NCI-H1092 treated with DMSO at 0.1 percent for 48 hours (cell line): ENCODE results near the gene SLC66A3.
"Not testable (repeated sequence)": the region's sequence is repeated elsewhere in the genome, so short reads cannot be mapped to it uniquely, and the experiment has no call there.

ENCODE experiments used
- DNase-seq: peaks from one replicate; lab custom pipeline; 2025; lab: John Stamatoyannopoulos, UW

Gene SLC66A3

GRCh38 chr2:11163439-11164317 lies 8.4 kb downstream of the SLC66A3 start:
- DNase-seq, result no peak

GRCh38 chr2:11165046-11165445 lies 9.8 kb downstream of the SLC66A3 start:
- not testable (repeated sequence) for DNase-seq

- no peak for DNase-seq
Observed at GRCh38 chr2:11166476-11166875, 11.2 kb downstream of the SLC66A3 start.

GRCh38 chr2:11168488-11168887 lies 13.2 kb downstream of the SLC66A3 start:
- DNase-seq, result no peak

GRCh38 chr2:11169333-11169732 lies 14.1 kb downstream of the SLC66A3 start:
- DNase-seq, result no peak

- no peak for DNase-seq
Observed at GRCh38 chr2:11174222-11174621, 19.0 kb downstream of the SLC66A3 start.

DNA sequence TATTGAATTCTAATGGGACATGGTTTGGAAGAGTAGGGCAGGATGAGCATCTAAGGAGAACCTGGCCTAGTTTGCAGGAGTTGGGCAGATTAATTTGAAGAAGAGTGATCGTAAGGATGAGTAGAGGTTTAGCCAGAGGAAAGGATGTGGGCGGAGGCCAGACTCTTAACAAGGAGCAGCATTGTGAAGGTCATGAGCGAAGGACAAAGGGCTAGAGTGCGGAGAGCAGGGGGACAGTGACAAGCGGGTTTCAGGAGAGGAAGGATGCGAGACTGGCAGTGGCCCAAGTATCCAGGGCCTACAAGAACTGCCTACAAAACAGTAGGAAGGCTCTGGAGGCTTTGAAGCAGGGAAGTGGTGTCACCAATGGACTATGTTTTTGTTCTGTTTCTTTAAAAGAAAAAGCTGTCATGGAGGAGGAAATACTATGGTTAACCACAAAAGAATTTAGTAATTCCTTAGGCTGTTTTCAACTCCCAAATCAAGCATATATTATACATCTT lies 20.1 kb downstream of the SLC66A3 start:
- DNase-seq, result no peak

- peak; percentile 56 for DNase-seq
Observed at GRCh38 chr2:11177871-11178690, 22.8 kb downstream of the SLC66A3 start.

GRCh38 chr2:11179196-11179595 lies 23.9 kb downstream of the SLC66A3 start:
- DNase-seq, result no peak

- DNase-seq, result no peak
Observed at GRCh38 chr2:11179899-11180298, 24.6 kb downstream of the SLC66A3 start.

DNA sequence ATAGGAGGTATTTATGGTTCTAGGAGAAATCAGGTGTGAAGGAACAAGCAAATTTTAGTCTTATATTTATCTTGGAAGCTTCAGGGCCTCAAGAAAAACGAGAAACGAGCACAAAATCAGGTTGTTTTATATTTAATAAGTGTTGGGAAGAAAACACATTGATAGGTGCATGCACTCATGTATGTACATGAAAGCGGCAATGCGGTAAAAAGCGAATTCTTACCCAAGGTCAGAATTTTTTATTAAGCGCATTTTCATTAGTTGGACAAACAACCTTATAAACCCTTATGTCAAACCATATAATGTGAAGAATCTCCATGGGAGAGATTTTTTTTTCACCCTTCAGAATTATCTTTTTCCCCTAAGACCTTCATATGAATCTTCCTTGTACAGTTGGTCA lies 25.4 kb downstream of the SLC66A3 start:
- no peak for DNase-seq

DNA sequence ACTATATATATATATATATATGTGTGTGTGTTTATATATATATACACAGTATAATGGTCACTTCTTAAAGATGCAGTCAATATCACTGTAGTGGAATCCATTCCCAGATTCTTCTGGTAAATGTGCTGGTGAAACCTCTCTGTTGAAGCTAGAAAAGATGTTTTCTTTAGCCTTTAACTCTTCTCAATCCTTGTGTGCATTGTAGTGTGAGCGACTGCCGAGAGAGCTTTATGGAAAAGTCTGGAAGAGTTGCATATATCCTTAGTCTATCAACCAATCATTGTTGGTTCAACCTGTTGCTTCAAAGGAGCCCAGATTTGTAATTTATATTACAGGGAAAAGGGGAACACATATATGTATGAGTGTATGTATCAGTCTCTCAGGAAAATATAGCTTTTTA lies 27.7 kb downstream of the SLC66A3 start:
- DNase-seq, result no peak

- DNase-seq, result no peak
Observed at GRCh38 chr2:11186145-11186544, 30.9 kb downstream of the SLC66A3 start.

- DNase-seq, result no peak
Observed at GRCh38 chr2:11187083-11187619, 31.9 kb downstream of the SLC66A3 start.

DNA sequence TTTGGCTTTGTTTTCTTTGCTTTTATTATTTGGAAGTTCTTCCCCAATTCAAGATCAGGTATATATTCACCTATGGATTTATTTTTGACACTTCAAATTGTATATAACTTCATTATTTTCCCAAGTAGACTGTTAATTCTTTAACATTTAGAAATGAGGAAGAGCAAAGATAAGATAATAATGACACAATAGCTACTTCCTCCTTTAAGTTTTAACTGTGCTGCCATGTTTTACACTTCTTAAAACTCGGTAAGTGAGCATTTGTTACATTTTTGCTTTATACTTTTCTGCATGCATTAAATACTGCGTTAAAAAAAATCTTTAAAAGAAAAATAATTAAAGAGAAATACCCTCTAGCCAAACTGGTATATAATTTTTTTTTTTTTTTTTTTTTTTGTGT lies 32.5 kb downstream of the SLC66A3 start:
- DNase-seq, result no peak

GRCh38 chr2:11196246-11196645 lies 41.0 kb downstream of the SLC66A3 start:
- no peak for DNase-seq

DNA sequence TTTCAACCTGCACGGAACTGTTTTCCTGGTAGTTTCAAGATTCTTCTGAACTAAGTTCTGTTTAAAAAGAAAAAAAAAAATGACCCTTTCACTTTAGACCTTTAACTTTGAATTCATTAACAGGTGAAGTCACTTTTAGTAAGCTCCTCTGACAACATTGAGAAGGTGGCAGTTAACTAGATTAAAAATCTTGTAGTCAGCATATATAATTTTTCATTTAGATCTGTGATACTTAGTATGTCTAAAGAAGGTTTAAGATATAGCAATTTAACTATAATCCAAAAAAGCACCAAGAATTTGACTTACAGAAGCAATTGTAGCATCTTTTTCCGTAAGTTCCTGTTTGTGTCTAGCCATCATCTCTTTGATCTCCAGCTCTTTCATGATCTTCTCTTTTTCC lies 45.4 kb downstream of the SLC66A3 start:
- no peak for DNase-seq

GRCh38 chr2:11201969-11202368 lies 46.7 kb downstream of the SLC66A3 start:
- no peak for DNase-seq

GRCh38 chr2:11203480-11203879 lies 48.2 kb downstream of the SLC66A3 start:
- no peak for DNase-seq

DNA sequence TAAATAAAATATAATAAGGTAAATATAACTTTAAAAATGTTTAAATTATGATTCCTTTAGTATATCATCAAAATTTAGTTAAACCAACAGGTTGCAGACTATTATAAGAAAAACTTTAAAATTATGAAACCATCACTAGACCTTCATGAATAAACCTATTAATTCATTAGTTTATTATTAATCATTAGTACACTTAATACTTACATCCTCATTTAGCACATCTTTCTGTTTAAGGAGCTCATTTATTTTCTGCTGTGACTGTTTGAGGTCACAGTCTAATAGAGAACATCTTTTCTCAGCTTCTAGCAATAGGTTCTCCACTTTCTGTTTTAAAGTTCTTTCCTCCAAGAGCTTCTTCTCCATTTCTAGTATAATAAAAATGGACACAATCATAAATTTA lies 52.8 kb downstream of the SLC66A3 start:
- no peak for DNase-seq

- no peak for DNase-seq
Observed at GRCh38 chr2:11212645-11213044, 57.4 kb downstream of the SLC66A3 start.

DNA sequence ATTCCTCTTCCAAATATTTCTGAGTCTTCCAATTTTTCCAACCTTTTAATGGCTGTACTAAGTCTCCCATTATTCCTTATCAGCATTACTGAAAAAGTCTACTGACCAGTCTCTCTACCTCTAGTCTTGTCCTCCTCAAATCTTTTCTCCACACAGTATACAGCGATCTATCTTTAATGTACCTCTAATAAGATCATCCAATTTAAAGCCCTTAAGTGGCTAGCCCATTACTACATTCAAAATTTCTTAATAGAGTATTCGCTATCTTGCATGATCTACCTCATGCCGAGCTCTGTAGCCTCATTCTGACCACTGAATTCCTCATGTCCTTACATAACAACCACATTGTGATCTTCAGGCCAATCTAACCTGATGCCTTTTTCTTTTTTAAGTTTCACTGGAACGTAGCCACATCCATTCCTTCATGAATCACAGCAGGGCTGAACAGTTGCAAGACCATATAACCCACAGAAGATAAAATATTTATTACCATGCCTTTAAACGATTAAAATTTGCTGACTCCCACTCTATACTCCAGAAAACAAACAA lies 57.9 kb downstream of the SLC66A3 start:
- DNase-seq, result no peak
